ENCODE results near the gene SAYSD1.
A peak's percentile ranks its signal among the peaks of the same experiment; 100 is the strongest.

The SAYSD1 gene

DNA sequence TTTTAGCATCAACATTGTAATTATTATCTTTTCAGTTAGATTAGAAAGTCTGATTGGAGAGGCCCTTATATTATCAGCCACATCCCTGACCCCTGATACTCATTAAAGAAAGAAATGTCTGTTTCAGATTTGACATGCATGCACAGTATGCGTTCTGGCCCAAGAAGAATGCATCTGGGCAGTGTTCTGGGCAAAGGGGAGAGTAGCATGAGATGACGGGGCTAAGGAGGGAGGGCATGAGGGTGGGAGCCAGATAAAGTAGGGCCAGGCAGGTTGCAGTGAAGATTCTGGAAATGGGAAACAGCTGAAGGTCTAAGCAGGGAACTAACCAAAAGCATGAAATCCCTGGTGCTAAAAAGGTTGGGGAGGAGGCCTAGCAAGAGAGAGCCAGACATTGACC, 7.3 kb downstream of the SAYSD1 start:
- DNase-seq = no peak

DNA sequence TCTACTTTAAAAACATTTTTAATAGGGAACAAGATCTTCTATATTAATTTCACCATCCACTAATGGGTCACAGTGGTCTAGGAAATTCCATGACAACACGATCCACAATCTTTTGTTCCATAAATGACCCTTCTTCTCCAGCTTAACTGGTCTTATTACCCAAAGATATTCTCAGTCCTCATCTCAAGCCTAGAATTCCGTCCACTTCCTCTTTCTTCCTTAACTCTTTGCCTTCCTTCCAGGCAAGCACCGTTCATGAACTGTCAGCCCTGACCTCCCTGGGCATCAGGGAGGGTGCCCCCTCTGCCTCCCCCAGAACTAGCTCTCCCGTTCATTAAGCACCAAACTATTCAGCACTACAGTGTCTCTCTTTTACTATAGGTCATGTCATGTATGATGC, 8.0 kb downstream of the SAYSD1 start:
- no peak for DNase-seq

DNA sequence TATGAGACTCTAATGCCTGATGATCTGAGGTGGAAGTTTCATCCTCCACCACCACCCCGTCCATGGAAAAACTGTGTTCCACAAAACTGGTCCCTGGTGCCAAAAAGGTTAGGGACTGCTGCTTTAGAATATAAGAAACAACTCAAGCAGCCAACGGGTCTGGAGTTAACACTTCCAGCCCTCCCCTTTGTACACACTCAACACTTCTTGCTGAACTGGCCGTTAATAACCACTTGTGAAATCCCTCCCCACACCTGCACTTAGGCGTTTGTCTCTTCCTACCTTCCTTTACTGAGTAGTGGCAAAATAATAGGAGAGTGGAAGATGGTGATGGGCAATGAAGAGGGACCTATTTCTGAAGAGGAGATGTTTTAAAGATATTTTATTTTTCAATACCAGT, 10.5 kb downstream of the SAYSD1 start:
- DNase-seq = no peak

DNA sequence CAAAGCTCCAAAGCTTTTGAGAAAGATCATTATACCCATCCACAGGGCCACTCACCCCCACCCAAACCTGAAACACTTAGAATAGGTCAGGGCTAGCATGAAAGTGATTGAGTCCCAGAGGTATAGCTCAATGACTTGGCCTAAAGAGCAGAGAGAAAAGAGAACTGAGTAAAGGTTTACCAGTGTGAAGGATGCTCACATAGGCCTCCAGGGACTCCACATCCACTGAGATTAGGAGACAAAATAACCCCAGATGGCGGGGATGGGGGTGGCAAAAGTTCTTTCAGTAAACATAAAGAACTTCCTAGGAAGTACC, 12.2 kb downstream of the SAYSD1 start:
- no peak for DNase-seq

DNA sequence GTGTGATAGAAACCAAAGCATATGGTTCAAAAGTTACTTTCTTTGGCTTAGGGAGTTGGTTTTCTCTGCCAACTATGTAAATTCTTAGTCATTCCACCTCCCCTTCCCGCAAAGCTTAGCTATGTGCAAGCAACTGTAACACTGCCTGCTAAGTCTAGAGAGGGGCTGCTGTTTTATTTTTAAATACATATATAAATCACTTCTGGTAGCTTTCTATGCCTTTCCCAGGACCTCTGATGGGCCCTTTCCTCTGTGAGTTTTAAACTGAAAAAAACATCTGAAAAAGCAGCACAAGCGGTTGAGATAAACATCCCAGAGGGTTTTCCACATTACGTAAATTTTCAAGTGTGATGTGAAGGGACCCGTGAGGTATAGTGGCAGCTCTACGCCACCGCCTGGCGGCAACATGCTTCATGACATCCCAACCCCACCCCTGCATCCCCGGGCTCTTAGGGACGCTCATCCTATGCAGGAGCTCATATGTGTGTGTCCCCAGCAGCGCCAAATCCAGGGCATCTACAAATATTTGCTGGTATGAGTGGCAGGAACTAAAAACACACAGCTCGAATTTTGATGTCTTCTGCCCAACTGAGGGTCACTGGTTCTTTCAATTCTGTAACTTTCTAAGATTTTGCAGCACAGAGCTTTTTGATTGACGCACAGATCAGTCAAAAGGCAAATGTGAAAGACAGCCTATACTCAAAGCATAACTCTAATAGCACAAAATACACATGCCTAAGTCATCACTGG, 12.7 kb downstream of the SAYSD1 start:
- no peak for DNase-seq

DNA sequence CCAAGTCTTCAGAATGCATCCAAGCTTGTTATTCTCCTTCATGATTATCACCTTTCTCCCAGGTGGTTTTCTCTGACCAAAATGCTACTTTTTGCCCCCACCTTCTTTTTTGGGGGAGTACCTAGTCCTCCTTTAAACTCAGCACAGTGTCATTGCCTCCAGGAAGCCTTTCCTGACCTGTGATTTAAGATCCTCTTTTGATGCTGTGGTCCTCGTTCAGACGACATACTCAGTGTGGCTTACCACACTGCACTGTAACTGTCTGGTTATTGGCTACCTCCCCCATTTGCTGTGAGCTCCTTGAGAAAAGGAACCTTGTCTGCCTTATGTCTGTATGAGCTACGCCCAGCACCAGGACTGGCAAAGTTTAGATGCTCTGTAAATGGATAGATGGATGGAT, 14.6 kb downstream of the SAYSD1 start:
- no peak for DNase-seq

DNA sequence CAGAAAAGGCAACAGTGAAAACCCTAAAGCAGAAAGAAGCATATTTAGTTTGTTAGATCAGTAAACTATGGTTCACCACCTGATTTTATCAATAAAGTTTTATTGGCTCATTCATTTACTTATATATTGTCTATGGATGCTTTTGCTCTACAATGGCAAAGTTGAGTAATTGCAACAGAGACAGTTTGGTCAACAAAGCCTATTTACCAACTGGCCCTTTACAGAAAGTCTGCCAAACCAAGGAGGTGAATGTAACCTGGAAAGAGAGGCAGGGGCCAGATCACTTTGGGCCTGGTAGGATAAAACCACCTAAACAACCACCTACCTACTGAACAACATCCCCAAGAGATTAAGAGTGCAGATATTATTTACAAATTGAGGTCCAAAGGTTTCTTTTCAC, 19.4 kb downstream of the SAYSD1 start:
- DNase-seq = no peak

DNA sequence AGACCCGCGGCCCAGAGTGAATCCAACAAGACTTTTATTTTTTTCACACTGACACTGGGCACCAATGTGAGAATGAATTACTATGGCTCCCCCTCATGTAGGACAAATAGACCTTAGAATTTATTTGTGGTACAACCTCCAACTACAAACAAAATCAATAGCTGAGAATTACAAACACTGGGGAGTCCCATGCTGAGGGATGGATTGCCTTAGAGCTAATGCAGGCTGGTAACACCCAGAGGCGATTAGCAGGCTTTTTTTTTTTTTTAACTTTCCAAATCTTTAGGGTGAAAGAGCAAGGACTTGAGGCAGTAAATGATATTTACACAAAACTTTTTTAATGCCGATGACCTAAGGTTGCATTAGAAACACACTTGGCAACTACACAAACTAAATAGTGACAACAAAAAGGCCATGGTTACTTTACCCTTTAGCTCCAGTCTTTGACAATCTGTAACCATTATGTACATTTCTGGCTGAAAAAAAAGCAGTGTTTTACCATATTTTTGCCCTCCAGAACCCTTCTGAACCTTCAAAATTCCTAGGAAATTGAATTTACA, 21.8 kb downstream of the SAYSD1 start:
- no peak for DNase-seq

DNA sequence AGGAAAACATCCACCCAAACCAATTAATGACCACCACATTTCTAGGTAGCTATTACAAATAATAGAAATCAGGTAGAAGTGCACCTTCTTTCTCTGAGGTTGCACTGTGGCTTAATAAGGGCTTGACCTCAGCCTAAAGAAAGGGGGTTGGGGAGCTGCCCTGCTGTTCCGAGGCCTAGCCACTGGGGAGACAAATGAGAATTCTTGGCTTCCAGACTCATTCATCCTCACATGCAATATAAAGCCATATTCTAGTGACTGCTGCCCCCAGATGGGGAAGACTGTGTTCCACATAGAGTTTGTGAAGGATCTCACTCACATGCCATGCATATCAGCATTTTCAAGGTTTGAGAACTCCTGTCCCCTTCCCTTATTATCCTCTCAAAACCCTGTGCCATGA, 22.9 kb downstream of the SAYSD1 start:
- DNase-seq = peak; percentile 13

DNA sequence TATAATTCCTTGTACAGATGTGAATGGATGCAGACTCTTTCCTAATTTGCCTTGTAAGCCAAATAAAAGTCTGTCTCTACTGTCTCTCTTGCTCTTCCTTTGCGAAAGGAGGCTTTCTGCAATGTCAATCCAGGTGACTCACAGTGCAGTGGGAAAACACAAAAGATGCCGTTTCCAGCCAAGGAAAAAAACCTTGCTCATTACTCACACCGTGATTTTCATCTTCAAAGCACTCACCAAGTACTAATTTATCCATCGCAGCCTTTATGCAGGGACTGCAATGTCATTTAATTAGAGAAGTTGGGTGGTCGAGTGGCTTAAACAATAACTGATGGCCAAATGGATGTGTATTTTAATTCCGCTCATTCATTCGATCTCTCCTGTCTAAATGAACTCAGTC, 23.8 kb downstream of the SAYSD1 start:
- no peak for DNase-seq

DNA sequence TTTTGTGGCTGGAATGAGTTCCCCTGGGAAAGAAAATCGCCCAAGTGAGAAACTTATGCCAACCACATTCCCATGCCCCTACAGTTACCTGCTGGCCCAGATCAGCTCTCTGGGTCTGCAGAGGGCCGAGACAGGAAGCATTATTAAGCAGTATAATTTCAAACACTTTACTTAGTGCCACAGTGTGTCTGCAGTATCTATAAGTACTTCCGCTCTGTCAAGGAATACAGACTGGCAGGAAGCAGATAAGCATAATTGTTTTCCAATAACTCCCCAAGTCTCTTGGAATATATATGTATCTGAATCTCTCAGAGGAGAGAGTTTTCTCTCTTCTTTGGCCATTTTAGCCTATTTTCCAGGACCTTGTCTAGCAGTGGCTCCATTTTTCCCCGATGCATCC, 24.9 kb downstream of the SAYSD1 start:
- DNase-seq = no peak

DNA sequence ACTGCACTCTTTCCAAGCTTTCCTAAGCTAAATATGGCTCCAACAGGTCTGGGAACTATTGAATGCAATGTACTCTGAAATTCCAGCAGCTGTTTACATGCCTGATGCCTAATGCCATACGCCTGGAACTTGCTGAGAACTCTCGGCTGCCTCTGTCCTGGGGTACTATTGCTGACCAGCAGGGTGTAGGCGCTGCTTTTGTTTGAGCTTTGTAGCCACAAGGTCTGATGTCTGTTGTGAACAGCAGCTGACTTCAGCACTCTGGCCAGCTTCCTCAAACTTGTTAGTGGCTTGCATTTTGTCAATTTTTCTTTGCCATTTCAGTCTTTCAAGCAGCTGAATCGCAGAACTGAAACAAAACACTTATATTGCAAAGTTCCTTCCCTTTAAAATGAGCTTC, 26.7 kb downstream of the SAYSD1 start:
- no peak for DNase-seq

DNA sequence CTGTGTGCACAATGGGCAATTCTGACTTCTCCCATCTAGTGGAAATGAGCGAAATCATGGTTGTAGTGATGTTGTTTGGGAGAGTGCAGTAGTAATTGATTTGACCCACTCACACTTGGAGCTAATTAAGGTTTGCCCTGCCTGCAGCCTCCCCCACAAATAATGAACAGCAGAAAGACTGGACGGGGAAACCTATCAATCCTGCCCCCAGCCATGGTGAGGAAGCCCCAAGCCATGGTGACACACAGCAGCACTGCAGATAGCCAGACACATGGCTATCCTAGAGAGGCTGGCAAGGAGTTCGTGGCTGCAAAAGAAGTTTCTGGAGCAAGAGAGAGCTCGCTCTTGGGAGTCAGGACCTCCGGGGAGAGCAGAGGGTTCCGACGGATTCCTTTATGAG, 27.8 kb downstream of the SAYSD1 start:
- no peak for DNase-seq

DNA sequence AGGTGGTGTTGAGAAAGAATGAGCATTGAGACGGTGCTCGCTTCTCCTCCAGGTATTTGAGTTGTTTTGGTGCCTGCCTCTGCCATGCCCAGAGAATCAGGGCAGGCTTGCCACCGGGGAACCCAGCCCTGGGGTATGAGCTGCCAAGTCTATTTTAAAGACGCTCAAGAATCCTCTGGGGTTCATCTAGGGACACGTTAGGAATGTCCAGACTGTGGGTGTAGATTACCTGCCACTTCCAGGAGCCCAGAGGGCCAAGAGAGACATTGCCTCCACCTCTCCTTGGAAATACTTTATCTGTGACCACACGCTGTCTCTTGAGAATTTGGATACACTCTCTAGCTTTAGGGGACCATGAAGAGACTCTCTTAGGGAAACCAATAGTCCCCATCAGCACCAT, 28.3 kb downstream of the SAYSD1 start:
- no peak for DNase-seq

DNA sequence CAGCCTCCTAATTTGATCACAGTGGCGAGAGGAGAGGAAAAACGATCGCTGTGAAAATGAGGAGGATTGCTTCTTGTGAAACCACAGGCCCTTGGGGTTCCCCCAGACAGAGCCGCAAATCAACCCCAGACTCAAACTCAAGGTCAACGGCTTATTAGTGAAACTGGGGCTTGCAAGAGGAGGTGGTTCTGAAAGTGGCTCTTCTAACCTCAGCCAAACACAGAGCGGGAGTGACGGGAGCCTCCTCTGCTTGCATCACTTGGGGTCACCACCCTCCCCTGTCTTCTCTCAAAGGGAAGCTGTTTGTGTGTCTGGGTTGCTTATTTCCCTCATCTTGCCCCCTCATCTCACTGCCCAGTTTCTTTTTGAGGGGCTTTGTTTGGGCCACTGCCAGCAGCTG, 28.7 kb downstream of the SAYSD1 start:
- DNase-seq = no peak

DNA sequence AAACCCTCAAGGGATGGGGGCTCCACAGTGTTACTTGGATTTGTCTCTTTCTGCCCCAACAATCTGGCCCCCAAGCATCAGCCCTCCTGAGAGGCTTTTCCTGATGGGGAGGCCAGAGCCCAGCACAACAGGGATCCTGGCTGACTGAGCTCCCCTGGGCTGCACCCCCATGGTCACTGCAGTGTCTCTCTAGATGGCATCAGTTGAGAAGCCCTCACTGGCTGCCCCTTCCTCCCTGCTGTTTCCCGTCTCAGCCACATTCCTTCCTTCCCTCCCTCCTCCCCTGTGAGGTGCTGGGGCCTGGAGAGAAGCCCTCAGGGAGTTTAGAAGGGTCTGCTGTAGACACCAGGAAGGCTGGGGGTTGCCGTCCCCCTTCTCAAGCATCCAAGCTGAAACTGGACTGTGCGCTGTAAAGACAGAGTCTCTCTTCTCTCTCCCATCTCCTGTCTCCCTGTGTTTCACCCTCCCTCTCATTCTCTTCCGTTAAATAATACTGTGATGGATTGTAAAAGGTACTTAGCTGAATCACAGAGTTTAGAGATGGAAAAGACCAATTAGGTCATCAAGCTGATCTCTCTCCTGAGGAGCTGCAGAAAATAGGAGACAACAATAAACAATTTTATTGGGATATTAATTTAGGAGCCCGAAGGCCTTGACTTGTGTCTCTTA, 29.7 kb downstream of the SAYSD1 start:
- DNase-seq = no peak

DNA sequence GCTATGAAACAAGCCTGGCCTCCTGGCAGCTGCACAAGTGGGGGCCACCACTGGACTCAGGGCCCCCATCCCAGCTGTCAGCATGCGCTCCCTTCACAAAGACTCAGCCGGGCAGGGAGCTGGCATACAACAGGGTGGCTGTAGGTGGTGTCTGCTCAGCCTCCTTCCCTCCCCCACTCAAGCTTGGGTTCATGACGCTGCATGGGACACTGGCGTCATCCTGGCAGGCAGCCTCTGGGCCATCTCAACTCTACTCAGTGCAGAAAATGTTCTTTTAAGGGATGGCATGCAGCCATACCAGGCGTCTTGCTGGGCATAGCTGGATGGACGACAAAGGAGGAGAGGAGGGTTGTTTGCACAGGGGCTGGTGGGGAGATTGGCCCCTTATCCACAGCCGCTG, 30.5 kb downstream of the SAYSD1 start:
- DNase-seq = no peak

DNA sequence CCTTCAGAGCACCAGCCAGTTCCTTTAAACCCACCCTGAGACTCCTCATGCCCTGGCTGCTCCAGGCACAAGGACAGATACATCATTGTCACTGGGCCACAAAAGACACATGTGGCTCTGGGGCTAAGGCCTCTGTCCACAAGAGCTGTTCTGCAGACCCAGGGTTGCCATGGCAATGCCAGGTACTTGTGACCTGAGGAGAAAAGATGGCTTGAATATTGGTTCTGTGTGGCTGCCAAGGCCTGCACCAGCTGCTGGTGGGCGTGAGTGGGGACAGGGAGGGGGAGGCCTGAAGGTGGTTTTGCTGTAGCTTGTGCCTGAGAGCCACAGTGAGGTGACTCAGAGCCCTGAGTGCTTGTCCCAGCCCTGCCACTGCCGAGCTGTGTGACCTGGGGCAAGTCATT, 31.8 kb downstream of the SAYSD1 start:
- DNase-seq = no peak

DNA sequence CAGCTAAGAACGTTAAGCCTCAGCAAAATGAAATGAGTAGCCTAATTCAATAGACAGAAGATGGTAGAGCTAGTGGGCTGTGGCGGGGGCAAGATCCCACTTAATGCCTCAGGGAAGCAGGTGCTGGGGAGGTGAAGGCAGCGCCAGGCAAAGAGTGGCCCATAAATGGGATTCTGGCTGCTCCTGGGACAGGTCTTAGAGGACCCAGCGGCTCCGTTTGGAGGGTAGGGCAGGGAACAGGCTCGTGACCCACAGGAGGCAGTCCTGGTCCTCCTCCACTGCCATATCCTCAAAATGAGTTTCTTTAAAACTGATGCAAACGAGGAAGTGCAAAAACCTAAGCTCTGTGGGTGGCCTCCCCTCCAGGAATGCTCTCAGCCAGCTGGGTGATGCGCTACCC, 32.7 kb downstream of the SAYSD1 start:
- DNase-seq = no peak

DNA sequence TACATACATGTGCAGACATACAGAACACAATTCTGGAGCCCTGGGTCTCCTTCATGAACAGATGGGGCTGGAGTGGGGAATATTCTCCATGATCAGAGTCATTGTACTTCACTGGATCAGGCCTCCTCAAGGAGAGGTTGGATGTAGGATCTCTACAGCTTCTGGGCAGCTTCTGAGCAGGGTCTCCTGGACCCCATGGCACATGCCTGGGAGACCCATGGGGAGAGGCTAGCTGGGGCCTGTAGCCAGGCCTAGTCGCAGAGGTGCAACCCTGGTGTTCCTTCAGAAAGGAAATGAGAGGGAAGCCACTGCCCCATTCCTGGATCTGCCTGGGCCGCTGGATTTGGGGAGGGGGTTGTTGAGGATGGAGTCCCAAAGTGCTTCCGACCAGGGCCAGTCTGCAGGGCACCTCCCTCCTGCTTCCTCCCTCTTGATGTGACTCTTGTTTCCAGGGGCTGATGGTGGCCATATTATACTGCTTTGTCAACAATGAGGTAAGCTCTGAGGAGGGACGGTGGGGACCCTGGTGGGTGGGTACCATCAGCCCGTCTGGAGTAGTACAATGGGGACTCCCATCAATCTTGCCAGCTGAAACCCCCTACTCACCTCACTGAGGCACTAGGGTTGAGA, 34.6 kb downstream of the SAYSD1 start:
- DNase-seq = no peak

DNA sequence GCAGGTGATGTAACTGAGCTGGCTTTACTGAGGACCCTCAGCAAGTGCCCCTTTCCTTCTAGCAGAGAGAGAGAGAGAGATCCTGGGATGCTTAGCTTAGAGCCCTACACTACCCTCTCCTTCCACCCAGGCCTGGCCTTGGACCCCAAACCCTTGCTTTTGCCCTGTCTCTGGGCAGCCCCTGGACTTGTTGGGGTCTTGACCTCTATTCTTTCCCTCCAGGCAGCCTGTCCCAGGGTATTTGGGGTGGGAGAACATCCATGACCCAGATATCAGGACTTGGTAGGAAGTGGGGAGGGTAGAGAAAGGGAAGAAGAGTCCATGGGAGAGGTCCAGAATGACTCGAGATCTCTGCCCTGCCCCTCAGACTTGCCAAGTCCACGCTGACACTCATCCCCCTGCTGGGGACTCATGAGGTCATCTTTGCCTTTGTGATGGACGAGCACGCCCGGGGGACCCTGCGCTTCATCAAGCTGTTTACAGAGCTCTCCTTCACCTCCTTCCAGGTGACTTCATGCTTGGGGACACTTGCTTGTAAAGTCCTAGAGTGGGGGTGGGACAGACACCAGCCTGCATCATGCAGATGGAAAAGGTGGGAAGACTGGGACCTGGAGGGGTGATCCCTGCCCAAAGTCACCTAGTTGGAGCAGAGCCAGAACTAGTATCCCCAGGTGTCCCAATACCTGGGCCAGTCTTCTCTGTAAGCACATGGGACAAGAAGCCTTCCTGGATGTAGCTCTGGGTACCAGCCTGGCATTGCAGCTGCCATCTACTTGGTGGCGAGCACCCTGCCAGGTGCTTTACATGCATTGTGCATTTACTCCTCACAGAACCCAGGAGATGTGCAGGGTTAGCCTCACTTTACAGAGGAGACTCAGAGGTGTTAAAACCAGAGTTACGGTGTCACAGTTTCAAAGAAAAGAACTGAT, 35.5 kb downstream of the SAYSD1 start:
- DNase-seq = no peak

DNA sequence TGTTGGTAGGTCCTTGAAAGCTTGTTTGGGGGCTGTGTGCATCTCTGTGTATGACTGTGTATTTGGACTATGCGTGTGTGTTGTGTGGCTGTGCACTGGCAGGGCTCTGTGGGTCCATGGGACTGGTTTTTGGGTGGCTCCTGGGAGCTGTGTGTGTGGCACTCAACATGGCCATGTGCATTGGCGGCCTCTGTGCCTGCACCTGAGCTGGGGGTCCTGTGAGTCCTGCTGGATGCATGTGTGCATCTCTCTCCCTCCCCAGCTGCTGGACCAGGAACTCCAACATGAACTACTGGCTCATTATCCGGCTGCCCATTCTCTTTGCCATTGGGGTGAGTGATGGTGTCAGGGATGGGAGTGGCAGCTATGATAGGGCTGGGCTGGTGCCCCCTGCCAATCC, 36.3 kb downstream of the SAYSD1 start:
- no peak for DNase-seq

DNA sequence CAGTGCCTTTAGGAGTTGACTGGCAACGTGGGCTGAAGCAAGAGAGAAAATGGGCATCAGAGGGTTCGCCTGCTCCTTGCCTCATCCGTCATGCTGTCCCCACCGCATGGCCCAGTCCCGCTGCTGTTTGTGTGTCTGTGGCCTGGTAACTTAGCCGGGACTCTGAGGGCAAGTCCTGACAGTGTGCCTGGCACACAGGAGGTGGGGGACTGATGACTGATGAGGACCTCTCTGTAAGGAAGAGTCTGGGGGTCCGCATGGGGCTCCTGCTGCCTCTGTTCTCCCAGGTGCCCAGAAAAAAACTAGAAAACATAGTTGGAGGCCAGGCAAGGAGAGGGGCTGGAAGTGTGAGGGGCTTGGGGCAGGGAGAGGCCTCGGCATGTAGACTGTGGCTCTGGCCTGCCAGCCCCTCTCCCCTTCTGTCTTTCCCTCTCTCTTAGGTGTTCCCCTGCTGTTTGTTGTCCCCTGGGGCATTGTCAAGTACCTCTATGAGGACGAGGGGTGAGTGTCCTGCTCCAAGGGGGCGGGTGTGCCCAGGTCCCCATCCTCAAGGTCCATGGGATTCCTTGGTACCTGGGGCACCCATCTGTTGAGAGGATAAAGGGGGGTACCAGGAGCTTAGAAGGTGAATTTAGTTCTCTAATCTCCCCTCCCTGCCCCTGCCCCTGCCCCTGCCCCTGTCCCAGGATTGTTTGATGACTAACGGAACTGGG, 36.9 kb downstream of the SAYSD1 start:
- no peak for DNase-seq
